Kidney (tissue), 14 donors: ENCODE measurements around the gene PATZ1. TPM values are rescaled to one million over a fixed set of nuclear protein-coding genes. Genes with fewer than 3 reads are reported as not detected.

Experiments used
- DNase-seq, 5 donors: peaks; one replicate each; pipeline ENCODE4 v3.0.0-alpha.2; 2013 to 2020
- FAIRE-seq: peaks from 2 replicates; lab custom pipeline; 2012; peaks lifted over from hg19 to GRCh38; lab: Jason Lieb, UNC
- H3K27ac ChIP-seq, 2 donors: one replicate each; pipeline ENCODE4 v1.7.0; 2013; ENCODE audit warnings: low read depth in 2 of 2, low read length in 2 of 2, inconsistent platforms in 1 of 2
- H3K27me3 ChIP-seq: one replicate; pipeline ENCODE4 v1.7.1; 2013; ENCODE audit warnings: low read length, inconsistent platforms; ENCODE audit not compliant: control insufficient read depth, insufficient read depth
- H3K36me3 ChIP-seq, 3 donors: one replicate each; pipeline versions ENCODE4 v1.7.0 to v1.7.1; 2013; ENCODE audit warnings: low read length in 3 of 3, control low read depth in 1 of 3, inconsistent platforms in 1 of 3; ENCODE audit not compliant: insufficient read depth in 3 of 3, control insufficient read depth in 2 of 3
- H3K4me1 ChIP-seq, 3 donors: one replicate each; pipeline versions ENCODE4 v1.7.0 to v1.7.1; 2013; ENCODE audit warnings: low read length in 3 of 3, inconsistent platforms in 1 of 3, low read depth in 1 of 3; ENCODE audit not compliant: control insufficient read depth in 2 of 3, insufficient read depth in 2 of 3
- H3K4me3 ChIP-seq, 3 donors: one replicate each; pipeline versions ENCODE4 v1.7.0 to v1.8.1; 2013; ENCODE audit warnings: low read length in 3 of 3, control low read depth in 1 of 3, inconsistent platforms in 1 of 3
- H3K9ac ChIP-seq, 3 donors: one replicate each; pipeline versions ENCODE4 v1.7.0 to v1.7.1; 2013; ENCODE audit warnings: low read length in 3 of 3, control low read depth in 1 of 3, inconsistent platforms in 1 of 3
- H3K9me3 ChIP-seq, 3 donors: one replicate each; pipeline versions ENCODE4 v1.7.0 to v1.7.1; 2013; ENCODE audit warnings: low read length in 3 of 3, control low read depth in 1 of 3, inconsistent platforms in 1 of 3; ENCODE audit not compliant: control insufficient read depth in 2 of 3, insufficient read depth in 1 of 3
- CTCF ChIP-seq: IDR thresholded peaks from 3 replicates; pipeline ENCODE4 v1.5.1; 2012; ENCODE audit warnings: mild to moderate bottlenecking, moderate library complexity, borderline replicate concordance; ENCODE audit not compliant: insufficient read depth; ENCODE audit errors: extremely low read depth
- intact Hi-C: fragments of 100-400 bp; cut with DNase I; formaldehyde crosslinking; loops from one replicate; pipeline ENCODE4 v1.11.1; 2022
- polyA plus RNA-seq: library from polyadenylated mRNA; stranded (reverse); fragments of 350-450 nt; fragmentation: Illumina TruSeq; extraction: RNeasy Lipid Tissue Mini Kit (QIAGEN cat#74804); gene quantifications from one replicate; pipeline ENCODE4 v1.2.3, GENCODE V29; 2014; ENCODE audit warnings: low read depth, low replicate concordance; ENCODE audit not compliant: insufficient read depth
- total RNA-seq: library from RNA; stranded (reverse); fragmentation: NEBNext Ultra II Directional; extraction: Animal tissue kit (Norgen Biotek cat#: 25700); gene quantifications from one replicate; pipeline ENCODE4 v1.2.1, GENCODE V29; 2021
- donor health status: control.
- donor health status: control.
- donor health status: control.
- donor health status: control.
- donor health status: control.
- donor health status: DM: yes; HTN: yes; CAD: no.
- donor health status: Normal renal cell carcinoma (clear cell type).

PATZ1 gene
- total and polyA plus RNA-seq, 2 donors from 2014 or later, result 33.3 to 40.9 TPM

DNA sequence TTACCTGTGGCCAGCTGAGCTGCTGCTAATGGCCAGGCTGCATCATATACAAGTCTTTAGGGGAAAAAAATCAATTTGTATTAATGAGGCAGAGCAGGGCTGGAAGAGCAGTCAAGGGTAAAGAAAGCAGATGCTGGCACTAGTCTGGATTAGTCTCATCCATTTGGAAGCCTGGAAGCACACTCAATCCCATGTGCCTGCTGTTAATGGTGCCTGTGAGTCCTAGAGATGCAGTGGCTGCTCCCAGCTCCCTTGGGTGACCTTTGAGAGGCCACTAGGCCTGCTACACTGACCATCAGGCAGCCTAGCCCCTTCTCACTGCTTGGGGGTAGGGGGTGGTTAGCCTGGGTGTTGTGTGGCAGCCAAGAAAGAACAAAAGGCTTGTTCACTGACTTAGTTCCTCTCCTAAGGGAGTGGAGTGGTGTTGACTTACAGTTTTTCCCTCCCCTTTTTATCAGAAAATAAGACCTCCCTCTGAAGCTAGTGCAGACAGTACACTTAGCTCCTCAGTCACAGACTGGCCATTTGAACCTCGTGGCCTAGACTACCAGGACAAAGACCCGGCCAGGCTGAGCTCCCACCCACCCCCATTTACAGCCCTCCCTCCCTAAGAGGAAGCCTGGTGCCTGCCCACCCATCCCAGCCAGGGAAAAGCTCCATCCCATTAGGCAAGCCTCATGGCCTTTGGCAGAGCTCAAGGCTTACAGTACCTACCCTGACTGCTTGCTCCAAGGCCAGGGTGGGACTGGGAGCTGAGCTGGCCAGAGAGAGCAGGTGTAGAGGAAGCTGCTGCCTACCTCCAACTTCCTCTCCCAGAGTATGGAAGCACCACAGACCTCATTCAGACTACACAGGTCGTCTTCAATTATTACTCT is 61.6 kb downstream of the PATZ1 start:
- H3K9me3 ChIP-seq, result no peaks in the 10 kb centered on the region
- DNase-seq, result peak in 2 of 5 donors; percentile 34 to 58
- no peak for FAIRE-seq
- peaks cover 3 to 25% (median 18%) of the 10 kb centered on the region in 3 donors for H3K36me3 ChIP-seq
- H3K9ac ChIP-seq, result no peak overlapping the region
- H3K4me1 ChIP-seq, result peaks cover 0 to 13% (median 2%) of the 10 kb centered on the region in 3 donors
- intact Hi-C loops, result no loop called here
- H3K27me3 ChIP-seq, result no peaks in the 10 kb centered on the region
- H3K27ac ChIP-seq, result peak overlapping the region in 1 of 2 donors; percentile 38
- H3K4me3 ChIP-seq, result no peak overlapping the region
- no peak for TF ChIP-seq CTCF

GRCh38 chr22:31282748-31283468 is 63.2 kb downstream of the PATZ1 start:
- no peak for TF ChIP-seq CTCF
- Histone ChIP-seq H3K9ac (no peak overlapping the region), H3K36me3 (peaks cover 3 to 25% (median 25%) of the 10 kb centered on the region in 3 donors), H3K27me3 (no peaks in the 10 kb centered on the region), H3K27ac (no peak overlapping the region), H3K4me1 (peaks cover 0 to 3% (median 0%) of the 10 kb centered on the region in 3 donors), H3K9me3 (no peaks in the 10 kb centered on the region), H3K4me3 (no peak overlapping the region)
- intact Hi-C loops, result no loop called here
- DNase-seq (no peak), FAIRE-seq (no peak)

DNA sequence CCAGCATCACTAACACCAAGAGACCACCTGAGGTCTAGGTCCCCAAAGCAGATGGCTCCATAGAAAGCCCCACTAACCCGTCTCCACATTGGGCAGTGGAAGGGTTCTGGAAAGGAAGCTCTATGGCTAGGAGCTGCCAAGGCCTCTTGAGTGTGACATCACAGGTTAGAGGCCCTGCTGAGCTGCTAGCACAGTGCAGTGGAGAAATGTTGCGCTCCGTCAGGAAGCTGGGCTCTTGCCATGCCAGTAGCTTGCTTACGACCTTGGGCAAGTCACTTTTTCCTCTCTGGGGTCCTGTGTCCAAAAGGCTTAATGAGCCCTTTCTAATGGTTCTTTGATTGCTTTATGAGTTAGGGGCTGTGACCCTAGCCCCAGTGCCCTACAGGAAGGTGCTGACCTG is 64.4 kb downstream of the PATZ1 start:
- no peak overlapping the region for H3K9ac ChIP-seq
- no peak for TF ChIP-seq CTCF
- H3K27me3 ChIP-seq, result no peaks in the 10 kb centered on the region
- H3K9me3 ChIP-seq, result no peaks in the 10 kb centered on the region
- H3K36me3 ChIP-seq, result peaks cover 3 to 25% (median 24%) of the 10 kb centered on the region in 3 donors
- intact Hi-C loops, result no loop called here
- FAIRE-seq (no peak), DNase-seq (no peak)
- peaks cover 0 to 3% (median 0%) of the 10 kb centered on the region in 3 donors for H3K4me1 ChIP-seq
- no peak overlapping the region for H3K4me3 ChIP-seq
- H3K27ac ChIP-seq, result no peak overlapping the region
